NCI-H1930 (cell line): ENCODE data around the gene SLCO2A1.
"Not testable (repeated sequence)": the region's sequence is repeated elsewhere in the genome, so short reads cannot be mapped to it uniquely, and the experiment has no call there.

Experiments
- DNase-seq, 2 experiments: peaks; one replicate each; lab custom pipeline; 2025; lab: John Stamatoyannopoulos, UW

The SLCO2A1 gene

DNA sequence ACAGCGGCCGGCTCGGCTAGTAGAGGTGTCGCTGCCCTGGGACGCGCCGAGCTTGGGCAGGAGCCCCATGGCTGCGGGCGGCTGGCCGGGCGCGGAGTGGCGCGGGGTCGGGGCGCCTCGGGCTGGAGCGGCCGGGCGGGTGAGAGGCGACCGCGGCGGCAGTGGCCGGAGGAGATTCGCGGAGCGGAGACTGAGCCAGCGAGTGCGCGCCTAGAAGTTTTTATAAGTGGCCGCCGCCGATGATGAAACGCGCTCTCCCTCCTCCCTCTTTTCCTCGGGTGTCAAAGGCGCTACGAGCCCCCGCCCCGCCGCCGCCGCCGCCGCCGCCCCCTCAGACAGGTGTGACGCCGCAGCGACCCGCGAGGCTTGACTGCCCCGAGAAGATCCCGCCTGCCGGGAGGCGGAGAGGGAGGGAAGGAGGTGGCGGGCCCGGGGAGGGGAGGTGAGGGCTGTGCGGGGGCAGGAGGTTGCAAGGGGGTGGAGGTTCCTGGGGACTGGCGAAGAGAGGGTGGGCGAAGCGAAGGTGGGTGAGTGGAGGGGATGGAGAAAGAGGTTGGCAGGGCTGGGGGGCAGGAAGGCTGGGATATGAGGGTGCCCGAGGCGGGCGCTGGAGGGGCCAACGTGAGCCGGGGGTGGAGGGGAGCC, at the start of gene SLCO2A1:
TSS of gene SLCO2A1 (minus strand) at position 192 of the 645 bp plus-strand sequence. CDS start at position 69, 123 bp downstream.
- peak in 1 of 2 experiments; percentile 19 for DNase-seq

GRCh38 chr3:134079111-134079547, 49.4 kb upstream of the SLCO2A1 start:
- DNase-seq, result no peak

DNA sequence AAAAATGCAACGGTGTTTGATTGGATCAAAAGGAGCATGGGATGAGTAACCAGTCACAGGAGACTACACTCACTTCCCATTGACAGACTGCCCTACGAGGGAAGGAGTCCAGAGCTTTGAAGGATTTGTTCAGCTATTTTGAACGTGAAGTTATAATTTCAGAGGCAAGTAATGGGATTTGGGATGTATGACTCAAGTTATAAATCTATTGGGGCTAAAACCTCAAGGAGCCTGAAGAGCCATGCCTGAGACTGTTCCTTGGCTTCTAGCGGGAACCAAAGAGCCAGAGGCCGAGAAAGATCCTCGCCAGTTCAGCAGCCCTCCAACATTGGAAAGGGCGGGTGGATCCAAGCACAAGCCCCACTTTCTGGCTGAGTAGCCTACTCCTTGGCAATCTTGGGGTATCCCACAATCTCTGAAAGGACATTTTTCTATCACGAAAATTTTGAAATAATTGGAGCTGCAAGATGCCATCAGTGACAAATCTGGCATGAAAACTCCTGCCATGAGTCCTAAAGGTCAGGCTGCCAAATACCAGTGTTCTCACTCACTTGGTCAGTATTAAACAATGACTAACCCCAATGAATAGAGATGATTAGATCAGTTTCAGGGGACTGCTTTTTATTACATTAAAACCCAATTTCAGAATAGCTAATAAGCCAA, 48.6 kb upstream of the SLCO2A1 start:
- DNase-seq, result no peak

DNA sequence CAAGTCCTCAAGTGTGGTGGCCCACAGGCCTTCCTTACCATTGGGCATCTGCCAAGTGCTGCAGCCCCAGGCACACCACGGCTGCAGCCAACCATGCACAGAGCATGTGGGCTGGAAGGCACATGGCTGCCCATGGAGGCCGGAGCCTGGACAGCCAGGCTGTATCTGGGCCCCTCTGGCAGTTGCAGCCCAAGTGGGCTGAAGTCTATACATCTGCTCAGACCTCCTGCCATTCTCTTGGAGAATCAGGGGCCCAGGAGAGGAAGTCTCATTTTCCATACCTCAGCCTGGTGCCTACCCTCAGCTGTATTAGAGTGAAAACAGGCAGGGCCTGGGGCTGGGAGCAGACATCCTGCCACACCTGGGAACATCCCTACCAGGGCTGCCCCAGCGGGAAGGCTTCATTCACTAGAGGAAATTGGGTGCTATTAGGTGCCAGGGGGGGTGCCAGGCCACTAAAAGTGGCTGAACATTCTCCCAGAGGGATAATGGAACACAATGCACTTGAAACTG, 48.0 kb upstream of the SLCO2A1 start:
- no peak for DNase-seq

GRCh38 chr3:134076851-134077250, 47.1 kb upstream of the SLCO2A1 start:
- DNase-seq, result no peak

DNA sequence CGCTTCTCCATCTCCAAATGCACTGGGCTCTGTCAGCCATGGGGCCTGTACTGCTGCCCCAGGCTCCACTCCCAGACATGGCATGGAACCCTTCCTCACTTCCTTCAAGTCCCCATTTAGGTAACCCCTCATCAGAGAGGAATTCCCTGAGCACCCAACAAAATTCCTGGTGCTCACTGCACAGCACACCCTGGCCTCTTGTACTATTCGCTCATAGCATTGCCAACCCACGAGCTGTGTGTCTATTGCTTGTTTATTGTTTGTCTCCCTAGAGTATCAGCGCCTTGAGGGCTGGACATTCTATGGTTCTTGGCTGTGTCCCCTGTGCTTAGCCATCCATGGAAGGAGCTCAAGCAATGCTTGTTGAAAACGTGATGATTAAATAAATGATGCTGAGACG, 46.1 kb upstream of the SLCO2A1 start:
- DNase-seq, result no peak

GRCh38 chr3:134075568-134075825, 45.8 kb upstream of the SLCO2A1 start:
- no peak for DNase-seq

DNA sequence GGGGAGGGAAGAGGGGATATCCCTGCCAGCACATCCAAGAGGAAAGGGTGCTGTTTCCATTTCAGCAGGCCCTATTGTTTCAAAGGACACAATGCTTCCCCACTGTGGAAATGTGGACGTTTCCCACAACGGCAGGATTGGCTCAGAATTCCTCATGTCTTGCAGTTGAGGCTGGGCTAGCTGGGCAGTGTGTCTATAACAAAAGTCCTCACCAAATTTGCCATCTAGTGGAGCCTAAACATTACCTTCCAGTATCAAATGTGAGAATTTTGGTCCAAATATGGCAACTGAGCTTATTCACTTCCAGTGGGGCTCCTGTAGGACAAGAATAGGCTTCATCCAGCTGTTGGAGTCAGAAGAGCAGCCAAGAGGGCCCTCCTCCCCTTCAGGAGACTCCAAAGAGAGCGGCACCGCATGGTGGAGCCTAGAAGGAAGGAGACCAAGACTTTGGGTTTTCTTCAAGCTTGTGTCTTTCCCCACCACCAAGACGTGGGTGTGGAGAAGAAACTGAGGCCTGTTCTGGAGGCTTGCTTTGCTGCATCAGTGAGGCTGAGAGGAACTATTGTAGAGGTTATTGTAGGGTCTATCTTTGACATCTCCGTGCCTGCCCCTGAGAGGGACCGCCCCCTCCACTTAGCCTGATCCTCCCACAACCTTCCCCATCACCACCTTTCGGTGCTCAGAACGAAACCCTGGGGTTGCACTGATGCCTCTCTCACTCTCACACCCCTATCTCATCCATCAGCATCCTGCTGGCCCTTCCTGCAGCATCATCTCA, 45.3 kb upstream of the SLCO2A1 start:
- DNase-seq, result no peak

DNA sequence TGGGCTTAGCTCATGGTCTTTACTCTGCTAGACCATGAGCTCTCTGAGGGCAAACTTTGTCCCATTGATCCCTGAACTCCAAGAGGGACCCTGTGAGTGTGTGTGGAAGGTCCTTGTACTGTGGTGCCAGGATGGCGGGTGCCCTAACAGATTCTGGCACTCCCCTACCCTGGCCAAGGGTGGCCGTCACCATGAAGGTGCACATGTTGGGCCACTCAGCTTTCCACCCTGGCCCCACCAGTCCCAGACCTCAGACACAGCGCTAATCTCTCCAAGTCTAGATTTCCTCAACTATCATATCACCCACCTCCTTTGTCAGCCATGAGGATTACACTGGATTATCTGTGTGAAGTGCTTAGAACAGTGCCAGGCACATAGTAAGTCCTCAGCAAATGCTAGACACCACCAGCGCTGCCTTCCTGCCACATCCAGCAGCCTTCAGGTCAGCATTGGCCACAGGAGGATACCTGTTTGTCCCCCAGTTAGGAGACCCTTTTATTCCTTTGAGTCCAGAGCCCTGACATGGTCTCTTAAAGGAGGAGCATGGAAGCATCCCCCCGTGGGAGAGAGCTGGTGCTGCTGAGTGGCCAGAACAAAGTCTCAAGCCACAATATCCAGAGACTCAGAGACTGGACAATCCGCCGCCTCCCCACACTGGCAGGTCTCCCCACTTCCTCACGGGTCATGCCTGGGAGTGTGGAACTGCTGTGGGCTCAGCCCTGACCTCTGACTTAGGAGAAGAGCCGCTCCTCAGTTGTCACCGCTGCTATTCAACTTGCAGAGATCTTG, 44.5 kb upstream of the SLCO2A1 start:
- DNase-seq, result no peak

DNA sequence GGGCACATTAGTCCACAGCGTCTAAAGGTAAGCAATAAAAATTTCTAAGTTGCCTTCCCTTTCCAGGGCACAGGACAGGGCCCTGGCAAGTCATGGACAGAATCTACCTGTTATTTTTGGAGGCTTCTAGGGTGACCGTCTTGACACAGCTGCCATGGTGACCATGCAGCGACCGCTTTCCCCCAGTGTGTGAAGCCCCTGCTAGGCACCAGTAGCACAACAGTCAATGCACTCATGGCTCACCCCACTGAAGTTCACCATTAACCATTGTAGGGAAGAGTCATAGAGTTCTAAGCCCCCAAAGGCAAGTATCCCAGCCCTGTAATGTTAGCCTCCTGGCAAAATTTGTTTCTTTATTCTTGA, 43.8 kb upstream of the SLCO2A1 start:
- no peak for DNase-seq

DNA sequence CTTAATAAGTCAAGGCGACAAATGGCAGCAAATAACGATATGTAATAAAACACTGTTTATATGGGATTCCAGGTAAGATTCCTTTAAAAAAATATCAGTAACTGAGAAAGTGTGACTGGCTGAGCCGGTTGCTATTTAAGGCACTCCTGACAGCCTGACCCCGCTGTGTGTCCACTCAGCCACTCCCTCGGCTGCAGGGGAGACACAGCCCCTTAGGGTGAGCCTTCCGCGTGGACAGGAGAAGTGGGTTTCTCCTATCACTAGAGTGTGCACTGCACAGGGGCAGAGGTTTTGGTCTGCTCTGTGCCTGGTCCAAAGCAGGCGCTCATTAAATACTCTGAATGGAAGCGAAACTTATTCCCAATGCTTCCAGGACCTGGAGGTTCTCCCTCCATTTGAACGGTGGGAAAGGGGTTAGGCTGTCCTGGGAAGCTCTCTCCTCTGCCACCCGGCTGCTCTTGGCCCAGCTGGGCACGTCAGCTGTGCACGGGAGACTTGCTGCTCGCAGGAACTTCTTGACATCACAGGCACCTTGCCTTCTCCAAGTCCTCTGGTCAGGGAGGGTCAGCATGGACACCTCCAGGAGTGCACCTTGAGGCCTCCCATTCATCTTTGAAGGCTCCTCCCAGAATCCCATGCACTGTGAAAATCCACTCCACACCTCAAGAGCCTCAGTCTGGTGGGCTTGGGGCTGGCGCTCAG, 43.3 kb upstream of the SLCO2A1 start:
- DNase-seq, result no peak

GRCh38 chr3:134070281-134070680, 40.6 kb upstream of the SLCO2A1 start:
- DNase-seq, result not testable (repeated sequence)

DNA sequence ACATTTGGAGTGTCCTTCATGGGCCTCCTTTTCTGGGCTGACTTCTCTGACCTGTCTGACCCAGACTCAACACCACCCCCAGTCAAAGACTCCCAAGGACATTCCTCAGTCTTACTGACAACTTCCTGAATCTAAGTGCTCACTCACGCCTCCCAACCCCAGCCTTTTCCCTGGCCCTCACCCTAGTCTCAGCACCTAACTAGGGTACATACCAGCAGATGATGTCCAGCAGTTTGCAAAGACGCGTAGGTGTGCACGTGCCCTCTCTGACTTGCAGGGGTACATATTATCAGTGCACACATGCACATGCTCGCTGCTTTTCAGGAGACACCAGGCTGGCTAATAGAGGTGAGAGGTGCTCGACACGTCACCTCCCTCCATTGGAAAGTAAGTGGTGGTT, 38.7 kb upstream of the SLCO2A1 start:
- DNase-seq, result no peak

DNA sequence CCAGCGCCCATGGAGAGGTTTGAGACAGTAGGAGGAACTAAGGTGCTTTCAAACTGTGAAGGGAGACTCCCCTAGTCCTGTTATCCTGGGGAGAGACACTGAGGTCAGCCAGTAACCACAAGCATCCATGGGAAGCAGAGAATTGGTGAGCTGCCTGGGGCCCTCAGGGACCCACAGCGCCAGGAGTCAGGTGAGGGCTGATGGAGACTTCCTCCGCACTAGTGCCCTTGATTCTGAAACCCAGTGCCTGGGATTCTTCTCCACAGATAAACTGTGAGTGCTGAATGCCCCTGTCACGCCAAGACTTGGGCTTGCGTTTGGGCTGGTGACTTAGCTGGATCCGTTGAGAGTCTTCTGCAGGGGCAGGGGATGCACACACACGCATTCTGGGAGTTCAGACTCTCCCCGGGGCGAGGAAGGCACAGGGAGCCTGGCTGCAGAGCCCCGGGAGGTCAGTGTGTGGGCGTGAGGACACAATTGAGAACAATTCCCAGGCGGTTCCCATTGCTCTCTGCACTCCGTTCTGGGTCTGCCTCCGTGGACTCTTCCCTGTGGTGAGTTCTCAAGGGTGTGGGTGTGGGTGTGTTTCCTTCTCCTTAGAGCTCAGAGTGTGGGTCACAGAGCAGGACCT, 37.9 kb upstream of the SLCO2A1 start:
- DNase-seq, result no peak

DNA sequence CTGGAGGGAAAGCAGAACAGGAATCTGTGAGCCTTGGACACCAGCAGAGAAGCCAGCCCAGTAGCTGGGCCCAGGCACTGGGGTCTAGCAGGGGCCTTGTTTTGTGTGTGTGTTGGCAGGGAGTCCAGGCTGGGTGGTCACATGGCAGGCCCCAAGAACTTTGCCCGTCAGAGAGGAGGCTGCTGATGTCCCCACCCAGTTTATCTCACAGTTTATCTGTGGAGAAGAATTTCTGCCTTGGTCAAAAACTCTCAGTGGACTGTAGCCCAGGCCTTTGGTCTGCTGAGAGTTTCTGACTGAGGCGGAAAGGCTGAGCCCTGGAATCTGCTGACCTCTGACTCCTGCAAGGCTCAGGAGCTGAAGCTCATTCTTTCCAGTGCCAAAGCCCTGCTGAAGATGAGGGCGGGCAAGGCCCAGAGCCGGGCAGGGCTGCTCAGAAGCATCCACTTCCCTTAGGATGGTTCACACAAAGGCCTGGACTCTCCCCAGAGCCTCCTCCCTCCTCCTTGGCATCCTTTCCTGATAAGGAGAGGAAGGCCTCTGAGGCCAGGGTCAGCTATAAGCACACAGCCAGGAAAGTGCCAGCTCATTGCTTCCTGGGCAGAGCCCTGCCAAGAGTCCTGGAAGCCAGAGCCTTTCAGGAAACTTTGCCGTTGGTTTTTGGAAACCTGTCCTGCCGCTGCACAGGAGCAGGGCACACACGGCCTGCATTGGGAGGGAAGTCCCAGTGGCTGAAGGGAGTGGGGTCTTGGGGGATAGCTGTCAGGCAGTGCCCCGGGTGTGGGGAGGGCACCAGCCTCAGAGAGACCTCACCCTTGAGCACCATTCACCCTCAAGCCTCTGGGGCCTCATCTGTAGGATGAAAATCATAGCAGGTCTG, 37.2 kb upstream of the SLCO2A1 start:
- DNase-seq, result no peak

DNA sequence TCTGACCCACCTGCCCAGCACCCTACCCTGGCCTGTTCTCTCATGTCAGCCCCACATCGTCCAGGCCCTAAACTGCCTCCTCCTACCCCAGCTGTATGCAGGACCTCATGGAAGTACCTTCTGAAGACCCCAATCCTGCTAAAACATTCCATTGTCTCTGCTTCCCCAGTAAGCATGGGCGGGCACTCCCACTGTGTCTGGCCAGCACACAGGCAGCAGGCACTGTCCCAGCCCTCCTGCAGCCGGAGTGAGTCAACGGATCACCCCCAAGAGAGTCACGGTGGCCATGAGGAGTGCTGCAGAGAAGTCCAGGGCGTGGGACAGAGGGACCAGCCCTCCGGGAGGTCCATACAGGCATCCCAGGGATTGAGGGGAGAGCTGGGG, 36.4 kb upstream of the SLCO2A1 start:
- DNase-seq, result no peak

DNA sequence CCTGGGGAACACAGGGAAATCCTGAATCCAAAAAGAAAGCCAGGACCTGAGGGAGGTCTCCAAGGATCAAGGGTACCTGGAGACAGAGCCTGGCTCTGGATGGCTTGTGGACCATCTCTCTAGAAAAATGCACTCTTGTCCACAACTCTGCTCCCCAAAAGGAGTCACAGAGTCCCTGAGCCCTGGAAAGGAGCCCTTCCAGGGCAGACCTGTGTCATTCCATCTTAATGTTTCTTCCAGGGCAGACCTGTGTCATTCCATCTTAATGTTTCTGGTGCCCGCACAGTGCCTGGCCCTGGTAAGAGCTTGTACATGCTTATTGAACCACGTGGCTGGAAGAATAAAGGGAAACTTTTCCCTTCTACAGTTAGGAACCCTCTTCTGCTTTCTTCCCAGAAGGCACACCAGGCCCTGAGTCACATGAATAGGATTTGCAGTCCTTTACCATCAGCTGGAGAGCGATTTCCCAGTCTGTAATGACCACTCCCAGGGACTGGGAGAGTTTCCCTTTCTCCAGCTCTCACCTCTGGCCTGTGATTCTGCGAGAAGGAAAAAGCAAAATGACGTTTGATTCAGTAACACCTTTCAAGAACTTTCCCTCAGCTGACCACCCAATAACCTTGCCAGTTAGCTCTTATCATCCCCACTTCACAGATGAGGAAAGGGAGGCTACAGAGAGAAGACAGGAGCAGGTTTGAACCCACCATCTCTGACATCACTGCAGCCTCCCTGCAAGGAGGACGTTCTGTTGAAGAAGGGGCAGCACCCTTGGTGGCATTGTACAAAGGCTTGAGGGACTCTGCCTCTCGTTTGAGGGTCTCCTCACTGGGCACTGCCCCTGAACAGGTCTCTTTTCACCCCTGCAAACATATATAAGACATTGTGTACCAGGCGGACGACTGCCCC, 35.8 kb upstream of the SLCO2A1 start:
- DNase-seq, result no peak

DNA sequence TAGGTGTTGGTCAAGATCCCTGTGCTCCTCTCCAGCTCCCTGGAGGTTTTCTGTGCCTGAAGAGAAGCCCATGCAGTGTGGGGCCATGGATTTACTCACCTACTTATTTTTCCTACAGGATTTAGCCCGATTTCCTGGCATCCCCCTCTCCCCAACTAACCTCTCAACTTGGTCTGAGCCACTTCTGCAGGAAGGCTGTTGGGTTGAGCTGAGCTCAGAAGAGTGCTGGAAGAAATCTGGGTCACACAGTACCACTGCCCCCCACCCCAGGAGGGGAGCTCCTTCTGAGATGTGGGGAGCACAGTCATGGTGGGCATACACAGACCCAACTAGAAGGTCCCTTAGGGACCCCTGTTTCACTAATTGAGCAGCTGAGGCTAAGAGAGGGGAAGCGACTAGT, 34.4 kb upstream of the SLCO2A1 start:
- DNase-seq, result no peak

- no peak for DNase-seq
Measured at GRCh38 chr3:134061401-134061800, 31.7 kb upstream of the SLCO2A1 start.
